ENCODE data around the gene REV3L. TPM values are rescaled to one million over a fixed set of nuclear protein-coding genes. Genes with fewer than 3 reads are reported as not detected.

The REV3L gene
- total RNA-seq, 4 donors from 2014 or later, result 38.9 to 50.4 (median 45.3) TPM

- TF ChIP-seq POLR2AphosphoS5 (IDR thresholded peaks at IDR 0.05) (no peak), EP300 (IDR thresholded peaks at IDR 0.05) (no peak), POLR2A (IDR thresholded peaks at IDR 0.05; ENCODE audit: low read depth) (no peak)
- TF ChIP-seq, protein P1, sequence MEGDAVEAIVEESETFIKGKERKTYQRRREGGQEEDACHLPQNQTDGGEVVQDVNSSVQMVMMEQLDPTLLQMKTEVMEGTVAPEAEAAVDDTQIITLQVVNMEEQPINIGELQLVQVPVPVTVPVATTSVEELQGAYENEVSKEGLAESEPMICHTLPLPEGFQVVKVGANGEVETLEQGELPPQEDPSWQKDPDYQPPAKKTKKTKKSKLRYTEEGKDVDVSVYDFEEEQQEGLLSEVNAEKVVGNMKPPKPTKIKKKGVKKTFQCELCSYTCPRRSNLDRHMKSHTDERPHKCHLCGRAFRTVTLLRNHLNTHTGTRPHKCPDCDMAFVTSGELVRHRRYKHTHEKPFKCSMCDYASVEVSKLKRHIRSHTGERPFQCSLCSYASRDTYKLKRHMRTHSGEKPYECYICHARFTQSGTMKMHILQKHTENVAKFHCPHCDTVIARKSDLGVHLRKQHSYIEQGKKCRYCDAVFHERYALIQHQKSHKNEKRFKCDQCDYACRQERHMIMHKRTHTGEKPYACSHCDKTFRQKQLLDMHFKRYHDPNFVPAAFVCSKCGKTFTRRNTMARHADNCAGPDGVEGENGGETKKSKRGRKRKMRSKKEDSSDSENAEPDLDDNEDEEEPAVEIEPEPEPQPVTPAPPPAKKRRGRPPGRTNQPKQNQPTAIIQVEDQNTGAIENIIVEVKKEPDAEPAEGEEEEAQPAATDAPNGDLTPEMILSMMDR (IDR thresholded peaks at IDR 0.05), result no peak
- WGBS, result 94% methylated on average over 2 of the region's 2 CpGs
- no peak for DNase-seq (ENCODE audit: extremely low spot score)
- H3K36me3 ChIP-seq, result peaks cover 0 to 34% (median 9%) of the 10 kb centered on the region in 4 donors
- no peaks in the 10 kb centered on the region for H3K27me3 ChIP-seq
- intact Hi-C loops (cut with DNase I), result no loop called here
- H3K4me3 ChIP-seq, result no peak overlapping the region
- H3K9me3 ChIP-seq, result no peaks in the 10 kb centered on the region
- peaks cover 0 to 3% (median 0%) of the 10 kb centered on the region in 4 donors for H3K4me1 ChIP-seq
- H3K27ac ChIP-seq (replicated peaks in 1 of 4), result no peak overlapping the region
Observed at GRCh38 chr6:111283707-111284106, 199.3 kb downstream of the REV3L start.

DNA sequence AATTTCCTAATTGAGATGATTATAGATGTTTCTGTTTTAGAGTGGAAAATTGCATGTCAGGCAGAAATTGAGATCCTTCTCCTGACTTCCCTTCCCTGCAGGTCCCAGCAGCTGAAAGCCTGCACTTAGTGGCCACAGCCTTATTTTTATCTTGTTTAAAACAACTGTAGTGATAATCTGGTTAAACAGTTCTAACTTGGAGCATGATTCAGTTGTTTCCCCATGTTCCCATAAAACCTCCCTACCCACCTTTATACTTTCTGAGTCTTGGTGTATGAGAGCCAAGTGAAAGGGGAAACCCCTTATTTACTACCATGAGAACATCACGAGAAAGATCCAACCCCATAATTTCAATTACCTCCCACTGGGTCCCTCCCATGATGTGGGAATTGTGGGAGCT lies 200.5 kb downstream of the REV3L start:
- WGBS, result 87% methylated on average over 1 of the region's 1 CpG

GRCh38 chr6:111280445-111280955 lies 202.5 kb downstream of the REV3L start:
- Histone ChIP-seq H3K4me1 (peaks cover 0 to 3% (median 0%) of the 10 kb centered on the region in 4 donors), H3K9me3 (peaks cover 0 to 3% (median under 1%) of the 10 kb centered on the region in 4 donors), H3K4me3 (no peak overlapping the region), H3K36me3 (peaks cover 22 to 62% (median 39%) of the 10 kb centered on the region in 4 donors), H3K27me3 (no peaks in the 10 kb centered on the region), H3K27ac (replicated peaks in 1 of 4) (no peak overlapping the region)
- no peak for DNase-seq (ENCODE audit: extremely low spot score)
- intact Hi-C loops (cut with DNase I), result no loop called here
- no peak for TF ChIP-seq POLR2AphosphoS5 (IDR thresholded peaks at IDR 0.05)
- TF ChIP-seq POLR2A (IDR thresholded peaks at IDR 0.05; ENCODE audit: low read depth), result no peak
- WGBS, result 93% methylated on average over 4 of the region's 4 CpGs

More for the DNA sequence above, 200.5 kb downstream of the REV3L start:
- no peak overlapping the region for H3K4me3 ChIP-seq
- TF ChIP-seq, protein P1 (IDR thresholded peaks at IDR 0.05), result no peak
- H3K27me3 ChIP-seq, result no peaks in the 10 kb centered on the region
- H3K4me1 ChIP-seq, result peaks cover 0 to 3% (median 0%) of the 10 kb centered on the region in 4 donors
- H3K9me3 ChIP-seq, result no peaks in the 10 kb centered on the region
- DNase-seq (ENCODE audit: extremely low spot score), result no peak
- intact Hi-C loops (cut with DNase I), result no loop called here
- H3K36me3 ChIP-seq, result peaks cover 3 to 43% (median 20%) of the 10 kb centered on the region in 4 donors
- H3K27ac ChIP-seq (replicated peaks in 1 of 4), result no peak overlapping the region

DNA sequence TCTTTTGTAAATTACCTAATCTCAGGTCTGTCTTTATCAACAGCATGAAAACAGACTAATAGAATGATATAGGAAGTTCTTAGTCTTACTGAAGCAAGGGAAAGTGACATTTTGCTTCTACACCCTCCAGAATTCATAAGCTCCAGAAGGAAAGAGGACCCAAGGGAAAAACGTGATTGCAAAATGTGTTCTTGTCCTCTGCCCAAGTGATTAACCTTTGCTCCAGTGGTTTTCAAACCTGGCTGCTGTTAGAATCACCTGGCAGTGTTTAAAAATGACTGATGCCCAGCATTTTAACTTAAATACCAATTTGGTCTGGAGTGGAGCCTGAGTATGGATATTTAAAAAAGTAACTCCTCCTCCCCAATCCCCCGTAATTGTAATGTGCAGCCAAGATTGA lies 204.3 kb downstream of the REV3L start:
- no peak for DNase-seq (ENCODE audit: extremely low spot score)
- H3K4me3 ChIP-seq, result no peak overlapping the region
- intact Hi-C loops (cut with DNase I), result no loop called here
- H3K9me3 ChIP-seq, result peaks cover 0 to 21% (median 18%) of the 10 kb centered on the region in 4 donors
- peaks cover 0 to 3% (median 0%) of the 10 kb centered on the region in 4 donors for H3K4me1 ChIP-seq
- H3K27ac ChIP-seq (replicated peaks in 1 of 4), result no peak overlapping the region
- H3K27me3 ChIP-seq, result no peaks in the 10 kb centered on the region
- peaks cover 37 to 79% (median 54%) of the 10 kb centered on the region in 4 donors for H3K36me3 ChIP-seq
- 89% methylated on average over 2 of the region's 2 CpGs for WGBS
- no peak for TF ChIP-seq POLR2A (IDR thresholded peaks at IDR 0.05; ENCODE audit: low read depth)
- TF ChIP-seq EP300 (IDR thresholded peaks at IDR 0.05), result no peak
- TF ChIP-seq, protein P1 (IDR thresholded peaks at IDR 0.05), result no peak
- no peak for TF ChIP-seq POLR2AphosphoS5 (IDR thresholded peaks at IDR 0.05)

DNA sequence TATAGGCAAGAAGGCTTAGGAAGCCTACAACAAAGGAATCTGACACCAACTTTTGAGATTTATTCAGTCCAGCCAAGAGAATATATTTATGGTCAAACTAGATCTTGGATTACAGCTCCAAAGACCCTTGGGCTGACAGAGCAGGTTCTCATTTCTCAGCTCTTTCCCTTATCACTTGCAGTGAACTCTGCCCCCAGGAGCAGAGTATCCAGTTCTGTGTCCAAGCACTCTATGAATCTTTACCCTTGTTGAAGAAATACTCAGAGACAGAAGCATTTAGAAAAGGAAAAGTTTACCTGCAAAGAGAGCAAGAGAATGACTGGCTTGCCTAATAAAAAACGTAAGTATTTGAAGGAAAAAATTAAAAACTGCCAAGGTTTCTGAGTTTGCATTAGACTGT lies 205.2 kb downstream of the REV3L start:
- WGBS, result 100% methylated on average over 1 of the region's 1 CpG
- DNase-seq (ENCODE audit: extremely low spot score), result no peak
- TF ChIP-seq EP300 (IDR thresholded peaks at IDR 0.05) (no peak), POLR2A (IDR thresholded peaks at IDR 0.05; ENCODE audit: low read depth) (no peak), POLR2AphosphoS5 (IDR thresholded peaks at IDR 0.05) (no peak)
- TF ChIP-seq, protein P1 (IDR thresholded peaks at IDR 0.05), result no peak
- H3K36me3 ChIP-seq, result peaks cover 41 to 80% (median 60%) of the 10 kb centered on the region in 4 donors
- H3K27ac ChIP-seq (replicated peaks in 1 of 4), result no peak overlapping the region
- H3K9me3 ChIP-seq, result peaks cover 0 to 21% (median 21%) of the 10 kb centered on the region in 4 donors
- no peak overlapping the region for H3K4me3 ChIP-seq
- peaks cover 0 to 3% (median 0%) of the 10 kb centered on the region in 4 donors for H3K4me1 ChIP-seq
- H3K27me3 ChIP-seq, result no peaks in the 10 kb centered on the region
- intact Hi-C loops (cut with DNase I), result no loop called here

Data from esophagus muscularis mucosa (tissue), 4 donors.